Neural progenitor cell (in vitro differentiated cells): ENCODE data around the gene CERS6. TPM values are rescaled to one million over a fixed set of nuclear protein-coding genes. Genes with fewer than 3 reads are reported as not detected.

ENCODE experiments used
- DNase-seq: peaks from one replicate; pipeline ENCODE4 v3.0.0-alpha.2; 2016; ENCODE audit warnings: low spot score
- H2AFZ ChIP-seq: fragments of 200-600 bp; sonication (generic); replicated peaks from 2 replicates; pipeline ENCODE4 v1.6.1; 2016; ENCODE audit warnings: antibody characterized with exemption
- H3F3A ChIP-seq: fragments of 200-600 bp; sonication (generic); 2 replicates; pipeline ENCODE4 v1.6.1; 2016; ENCODE audit warnings: antibody characterized with exemption, low read depth
- H3K27ac ChIP-seq: fragments of 200-600 bp; sonication (generic); 2 replicates; pipeline ENCODE4 v1.5.1; 2016; ENCODE audit warnings: mild to moderate bottlenecking
- H3K27me3 ChIP-seq: fragments of 200-600 bp; sonication (generic); 2 replicates; pipeline ENCODE4 v1.6.1; 2016; ENCODE audit warnings: mild to moderate bottlenecking, moderate library complexity
- H3K36me3 ChIP-seq: fragments of 200-600 bp; sonication (generic); 2 replicates; pipeline ENCODE4 v1.5.1; 2016
- H3K4me1 ChIP-seq: fragments of 200-600 bp; sonication (generic); 2 replicates; pipeline ENCODE4 v1.6.1; 2016; ENCODE audit warnings: mixed run types
- H3K4me2 ChIP-seq: fragments of 200-600 bp; sonication (generic); 2 replicates; pipeline ENCODE4 v1.6.1; 2016
- H3K4me3 ChIP-seq: fragments of 200-600 bp; sonication (generic); 2 replicates; pipeline ENCODE4 v1.5.1; 2016
- H3K79me2 ChIP-seq: fragments of 200-600 bp; sonication (generic); 2 replicates; pipeline ENCODE4 v1.6.1; 2016; ENCODE audit warnings: low read depth
- H3K9ac ChIP-seq: fragments of 200-600 bp; sonication (generic); 2 replicates; pipeline ENCODE4 v1.6.1; 2016
- H3K9me3 ChIP-seq: fragments of 200-600 bp; sonication (generic); 2 replicates; pipeline ENCODE4 v1.5.1; 2016; ENCODE audit warnings: low read depth
- H4K20me1 ChIP-seq: fragments of 200-600 bp; sonication (generic); 2 replicates; pipeline ENCODE4 v1.6.1; 2016; ENCODE audit warnings: low read depth
- H3K27ac Mint-ChIP-seq: 3 replicates; pipeline ENCODE4 v1.8.0; 2021; ENCODE audit warnings: mixed read lengths
- H3K27me3 Mint-ChIP-seq: 2 replicates; pipeline ENCODE4 v1.8.0; 2022; ENCODE audit warnings: low read depth, mild to moderate bottlenecking, inconsistent platforms, moderate library complexity, mixed read lengths; ENCODE audit not compliant: insufficient read depth
- H3K36me3 Mint-ChIP-seq: 3 replicates; pipeline ENCODE4 v1.8.0; 2021; ENCODE audit warnings: mixed read lengths
- H3K4me1 Mint-ChIP-seq: 3 replicates; pipeline ENCODE4 v1.8.0; 2021; ENCODE audit warnings: mixed read lengths
- H3K4me3 Mint-ChIP-seq: 3 replicates; pipeline ENCODE4 v1.8.0; 2021; ENCODE audit warnings: mild to moderate bottlenecking, moderate library complexity, mixed read lengths
- H3K9me3 Mint-ChIP-seq: 3 replicates; pipeline ENCODE4 v1.8.0; 2020; ENCODE audit warnings: mixed read lengths
- EZH2 ChIP-seq: fragments of 200-600 bp; sonication (generic); IDR thresholded peaks from 2 replicates; pipeline ENCODE4 v1.6.1; 2017; ENCODE audit warnings: antibody characterized with exemption, mild to moderate bottlenecking, moderate library complexity
- EZH2phosphoT487 ChIP-seq: fragments of 200-600 bp; sonication (generic); IDR thresholded peaks from 2 replicates; pipeline ENCODE4 v1.6.1; 2017; ENCODE audit warnings: antibody characterized with exemption
- total RNA-seq: library from RNA; depleted of rRNA; stranded (reverse); fragments of >200 nt; gene quantifications from 2 replicates; pipeline ENCODE4 v1.2.3, GENCODE V29; 2015; ENCODE audit warnings: low replicate concordance
- TF ChIP-seq, protein P1 (sequence below): fragments of 200-600 bp; sonication (generic); IDR thresholded peaks from 2 replicates; pipeline ENCODE4 v1.5.1; 2017; ENCODE audit warnings: antibody characterized with exemption, mild to moderate bottlenecking

CERS6 gene
- total RNA-seq, 1 donor from 2014 or later, result 50.8 TPM

DNA sequence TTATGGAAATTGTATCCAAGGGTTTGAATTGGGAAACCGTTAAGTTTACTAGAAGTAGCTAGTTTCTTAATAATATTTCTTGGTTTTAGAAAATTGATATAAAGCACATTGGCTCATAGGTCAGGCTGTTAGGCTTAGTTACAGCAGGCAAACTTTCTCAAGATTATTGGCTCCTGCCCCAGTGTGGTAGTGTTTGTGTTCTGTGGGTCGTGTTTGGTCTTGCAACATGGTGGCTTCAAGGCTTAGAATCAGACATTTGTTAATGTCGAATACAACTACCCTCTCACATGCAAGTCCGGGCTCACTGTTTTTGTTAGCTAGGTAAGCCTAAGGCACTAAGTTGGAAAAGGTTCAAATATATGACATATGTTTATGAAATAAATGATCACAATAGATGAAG lies 19.6 kb downstream of the CERS6 start:
- no peak overlapping the region for H3K4me2 ChIP-seq
- H3K4me1 Mint-ChIP-seq, result peaks cover 14% of the 10 kb centered on the region
- peaks cover 6% of the 10 kb centered on the region for H3K36me3 Mint-ChIP-seq
- DNase-seq, result no peak
- H3K4me3 ChIP-seq, result no peak overlapping the region
- no peak overlapping the region for H2AFZ ChIP-seq
- peaks cover 11% of the 10 kb centered on the region for H3F3A ChIP-seq
- H3K4me1 ChIP-seq, result peaks cover 30% of the 10 kb centered on the region
- H3K27ac Mint-ChIP-seq, result no peak overlapping the region
- no peaks in the 10 kb centered on the region for H3K9me3 ChIP-seq
- no peaks in the 10 kb centered on the region for H3K36me3 ChIP-seq
- H4K20me1 ChIP-seq, result peaks cover 24% of the 10 kb centered on the region
- peaks cover 95% of the 10 kb centered on the region for H3K79me2 ChIP-seq
- no peak overlapping the region for H3K9ac ChIP-seq
- H3K27ac ChIP-seq, result no peak overlapping the region
- H3K9me3 Mint-ChIP-seq, result no peaks in the 10 kb centered on the region
- TF ChIP-seq, protein P1, sequence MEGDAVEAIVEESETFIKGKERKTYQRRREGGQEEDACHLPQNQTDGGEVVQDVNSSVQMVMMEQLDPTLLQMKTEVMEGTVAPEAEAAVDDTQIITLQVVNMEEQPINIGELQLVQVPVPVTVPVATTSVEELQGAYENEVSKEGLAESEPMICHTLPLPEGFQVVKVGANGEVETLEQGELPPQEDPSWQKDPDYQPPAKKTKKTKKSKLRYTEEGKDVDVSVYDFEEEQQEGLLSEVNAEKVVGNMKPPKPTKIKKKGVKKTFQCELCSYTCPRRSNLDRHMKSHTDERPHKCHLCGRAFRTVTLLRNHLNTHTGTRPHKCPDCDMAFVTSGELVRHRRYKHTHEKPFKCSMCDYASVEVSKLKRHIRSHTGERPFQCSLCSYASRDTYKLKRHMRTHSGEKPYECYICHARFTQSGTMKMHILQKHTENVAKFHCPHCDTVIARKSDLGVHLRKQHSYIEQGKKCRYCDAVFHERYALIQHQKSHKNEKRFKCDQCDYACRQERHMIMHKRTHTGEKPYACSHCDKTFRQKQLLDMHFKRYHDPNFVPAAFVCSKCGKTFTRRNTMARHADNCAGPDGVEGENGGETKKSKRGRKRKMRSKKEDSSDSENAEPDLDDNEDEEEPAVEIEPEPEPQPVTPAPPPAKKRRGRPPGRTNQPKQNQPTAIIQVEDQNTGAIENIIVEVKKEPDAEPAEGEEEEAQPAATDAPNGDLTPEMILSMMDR, result no peak
- H3K27me3 Mint-ChIP-seq, result peaks cover 3% of the 10 kb centered on the region
- H3K4me3 Mint-ChIP-seq, result no peak overlapping the region
- H3K27me3 ChIP-seq, result no peaks in the 10 kb centered on the region

GRCh38 chr2:168478206-168478605 lies 22.1 kb downstream of the CERS6 start:
- no peak overlapping the region for H3K4me3 Mint-ChIP-seq
- no peak overlapping the region for H3K27ac ChIP-seq
- no peak overlapping the region for H3K4me2 ChIP-seq
- no peaks in the 10 kb centered on the region for H3K27me3 ChIP-seq
- H4K20me1 ChIP-seq, result peaks cover 12% of the 10 kb centered on the region
- H3K36me3 ChIP-seq, result no peaks in the 10 kb centered on the region
- TF ChIP-seq EZH2phosphoT487 (no peak), EZH2 (no peak)
- TF ChIP-seq, protein P1, result no peak
- no peak overlapping the region for H3K27ac Mint-ChIP-seq
- DNase-seq, result no peak
- peaks cover 9% of the 10 kb centered on the region for H3K4me1 Mint-ChIP-seq
- H3K4me3 ChIP-seq, result no peak overlapping the region
- peaks cover 99% of the 10 kb centered on the region for H3K79me2 ChIP-seq
- H3K27me3 Mint-ChIP-seq, result peaks cover 3% of the 10 kb centered on the region
- no peaks in the 10 kb centered on the region for H3F3A ChIP-seq
- H3K9me3 ChIP-seq, result no peaks in the 10 kb centered on the region
- no peak overlapping the region for H3K9ac ChIP-seq
- H3K9me3 Mint-ChIP-seq, result no peaks in the 10 kb centered on the region
- peaks cover 6% of the 10 kb centered on the region for H3K36me3 Mint-ChIP-seq
- H3K4me1 ChIP-seq, result peaks cover 8% of the 10 kb centered on the region
- no peak overlapping the region for H2AFZ ChIP-seq

DNA sequence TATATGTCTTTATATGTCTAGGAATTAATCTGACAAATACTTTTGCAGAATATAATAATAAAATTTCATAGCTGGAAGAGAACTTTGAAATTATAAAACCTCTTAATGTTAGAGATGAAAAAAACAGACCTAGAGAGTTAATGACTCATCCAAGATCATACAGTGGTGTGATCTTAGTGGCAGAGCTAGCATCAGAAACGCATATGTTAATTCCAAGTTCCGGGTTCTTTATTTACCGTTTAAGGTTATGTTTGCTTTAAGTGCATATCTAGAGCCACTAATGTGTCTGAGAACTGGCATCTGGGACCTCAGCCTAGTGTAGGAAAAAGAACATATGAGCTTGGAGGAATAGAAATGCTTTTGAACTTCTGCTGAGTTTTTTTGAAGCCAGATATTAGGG lies 24.3 kb downstream of the CERS6 start:
- TF ChIP-seq EZH2phosphoT487, result no peak
- Mint-ChIP-seq H3K27me3 (peaks cover 3% of the 10 kb centered on the region), H3K4me3 (no peak overlapping the region), H3K4me1 (peaks cover 12% of the 10 kb centered on the region), H3K36me3 (peaks cover 6% of the 10 kb centered on the region), H3K27ac (no peak overlapping the region), H3K9me3 (peaks cover 6% of the 10 kb centered on the region)
- H4K20me1 ChIP-seq, result peaks cover 12% of the 10 kb centered on the region
- no peak overlapping the region for H2AFZ ChIP-seq
- no peak overlapping the region for H3K9ac ChIP-seq
- no peaks in the 10 kb centered on the region for H3K36me3 ChIP-seq
- no peak overlapping the region for H3K27ac ChIP-seq
- H3F3A ChIP-seq, result no peaks in the 10 kb centered on the region
- H3K4me2 ChIP-seq, result no peak overlapping the region
- no peaks in the 10 kb centered on the region for H3K27me3 ChIP-seq
- peaks cover 8% of the 10 kb centered on the region for H3K4me1 ChIP-seq
- no peak overlapping the region for H3K4me3 ChIP-seq
- peaks cover 96% of the 10 kb centered on the region for H3K79me2 ChIP-seq
- no peak for DNase-seq
- no peaks in the 10 kb centered on the region for H3K9me3 ChIP-seq

GRCh38 chr2:168480825-168481585 lies 24.9 kb downstream of the CERS6 start:
- Histone ChIP-seq H3F3A (no peaks in the 10 kb centered on the region), H3K4me3 (no peak overlapping the region), H3K4me2 (no peak overlapping the region), H3K27me3 (no peaks in the 10 kb centered on the region), H3K27ac (no peak overlapping the region), H3K36me3 (no peaks in the 10 kb centered on the region), H3K79me2 (peaks cover 96% of the 10 kb centered on the region), H3K9ac (no peak overlapping the region), H3K9me3 (no peaks in the 10 kb centered on the region), H4K20me1 (peaks cover 12% of the 10 kb centered on the region), H2AFZ (no peak overlapping the region), H3K4me1 (peaks cover 8% of the 10 kb centered on the region)
- H3K36me3 Mint-ChIP-seq, result peaks cover 7% of the 10 kb centered on the region
- H3K27ac Mint-ChIP-seq, result peak overlapping the region; percentile 53
- peaks cover 3% of the 10 kb centered on the region for H3K27me3 Mint-ChIP-seq
- DNase-seq, result no peak
- H3K4me1 Mint-ChIP-seq, result peaks cover 12% of the 10 kb centered on the region
- no peak overlapping the region for H3K4me3 Mint-ChIP-seq
- peaks cover 10% of the 10 kb centered on the region for H3K9me3 Mint-ChIP-seq
- TF ChIP-seq, protein P1, result no peak
- TF ChIP-seq EZH2 (no peak), EZH2phosphoT487 (no peak)
